ENCODE data around the gene UMODL1. TPM values are rescaled to one million over a fixed set of nuclear protein-coding genes. Genes with fewer than 3 reads are reported as not detected.
A peak's percentile ranks its signal among the peaks of the same experiment; 100 is the strongest.

Gene UMODL1
- total RNA-seq, 2 experiments from 2014 or later: not detected

DNA sequence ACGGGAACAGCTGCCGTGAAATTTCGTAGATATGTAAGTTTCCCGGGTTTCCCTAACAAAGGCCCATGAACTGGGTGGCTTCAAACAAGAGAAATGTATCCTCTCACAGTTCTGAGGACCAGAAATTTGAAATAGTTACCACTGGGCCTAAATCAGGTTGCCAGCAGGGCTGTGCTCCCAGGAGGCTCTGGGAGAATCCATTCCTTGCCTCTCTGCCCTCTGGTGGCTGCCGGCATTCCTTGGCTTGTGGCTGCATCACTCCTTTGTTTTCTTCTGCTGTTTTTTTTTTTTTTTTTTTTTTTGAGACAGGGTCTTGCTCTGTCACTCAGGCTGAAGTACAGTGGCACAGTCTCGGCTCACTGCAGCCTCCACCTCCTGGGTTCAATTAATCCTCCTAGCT is 23.7 kb downstream of the UMODL1 start:
- H3K36me3 Mint-ChIP-seq (ENCODE audit: low read depth): no peaks in the 10 kb centered on the region
- no peak overlapping the region for H3K27ac Mint-ChIP-seq
- H3K4me1 Mint-ChIP-seq: peaks cover 6% of the 10 kb centered on the region
- ATAC-seq (no peak), DNase-seq (no peak)
- CTCF ChIA-PET: interaction anchor here (0.7 to 1.4 kb wide), 2 partner anchors 13 to 21 kb away, joined by 3 to 4 read pairs; no protein-coding TSS in a partner anchor
- H3K9me3 Mint-ChIP-seq (ENCODE audit: low read depth): no peaks in the 10 kb centered on the region
- intact Hi-C loops (cut with DNase I, micrococcal nuclease): no loop called here
- POLR2A ChIA-PET: no interaction called here
- no peak overlapping the region for H3K4me3 Mint-ChIP-seq
- no peaks in the 10 kb centered on the region for H3K27me3 Mint-ChIP-seq

DNA sequence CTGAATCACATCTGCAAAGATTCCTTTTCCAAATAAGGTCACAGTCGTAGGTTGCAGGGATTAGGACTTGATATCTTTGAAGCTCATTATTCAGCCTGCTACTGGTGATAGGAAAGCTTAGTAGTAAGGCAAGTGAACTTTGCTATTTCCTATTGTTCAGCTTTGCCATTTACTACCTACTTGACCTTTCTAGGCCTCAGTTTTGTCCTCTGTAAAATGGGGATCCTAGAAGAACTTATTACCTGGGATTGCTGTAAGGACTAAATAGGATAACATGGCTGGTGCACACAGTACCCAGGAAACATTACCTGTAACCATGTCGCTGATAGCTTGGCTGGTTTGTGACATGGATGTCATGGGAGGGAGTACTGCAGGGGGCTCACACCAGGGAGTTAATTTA is 24.5 kb downstream of the UMODL1 start:
- ChIA-PET CTCF (interaction anchor here (0.8 to 1.3 kb wide), 3 partner anchors 9 to 45 kb away, joined by 3 to 4 read pairs (median 3); no protein-coding TSS in a partner anchor), POLR2A (no interaction called here)
- peaks cover 2% of the 10 kb centered on the region for H3K4me1 Mint-ChIP-seq
- H3K36me3 Mint-ChIP-seq (ENCODE audit: low read depth): no peaks in the 10 kb centered on the region
- H3K27me3 Mint-ChIP-seq: no peaks in the 10 kb centered on the region
- no peak overlapping the region for H3K4me3 Mint-ChIP-seq
- H3K9me3 Mint-ChIP-seq (ENCODE audit: low read depth): no peaks in the 10 kb centered on the region
- DNase-seq (no peak), ATAC-seq (no peak)
- no peak overlapping the region for H3K27ac Mint-ChIP-seq
- intact Hi-C loops (cut with DNase I, micrococcal nuclease): no loop called here

DNA sequence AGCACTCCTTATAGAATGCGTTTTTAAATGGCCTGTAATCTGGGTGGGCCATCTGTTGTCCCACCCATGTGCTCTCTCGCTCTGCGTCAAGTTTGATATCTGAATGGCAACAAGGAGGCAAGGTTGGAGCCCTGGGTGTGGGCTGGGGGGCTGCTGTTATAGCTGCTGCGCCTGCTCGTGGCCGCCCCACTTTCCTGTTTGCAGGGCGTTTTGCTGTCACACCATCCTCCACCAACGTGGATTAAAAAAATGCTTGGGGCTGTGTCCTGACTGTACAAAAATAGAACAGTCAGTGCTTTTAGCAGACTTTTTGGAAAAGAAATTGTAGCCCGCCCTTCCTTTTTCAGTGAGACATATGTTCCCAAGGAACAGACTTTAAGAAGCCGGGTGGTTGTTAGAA is 25.4 kb downstream of the UMODL1 start:
- Mint-ChIP-seq H3K4me1 (peaks cover 2% of the 10 kb centered on the region), H3K4me3 (no peak overlapping the region), H3K27me3 (no peaks in the 10 kb centered on the region), H3K36me3 (ENCODE audit: low read depth) (no peaks in the 10 kb centered on the region), H3K9me3 (ENCODE audit: low read depth) (no peaks in the 10 kb centered on the region), H3K27ac (no peak overlapping the region)
- ChIA-PET CTCF (interaction anchor here (0.6 to 1.3 kb wide), 2 partner anchors 12 to 187 kb away, joined by 4 to 5 read pairs; no protein-coding TSS in a partner anchor), POLR2A (no interaction called here)
- ATAC-seq: no peak
- intact Hi-C loops (cut with DNase I, micrococcal nuclease): no loop called here
- no peak for DNase-seq

DNA sequence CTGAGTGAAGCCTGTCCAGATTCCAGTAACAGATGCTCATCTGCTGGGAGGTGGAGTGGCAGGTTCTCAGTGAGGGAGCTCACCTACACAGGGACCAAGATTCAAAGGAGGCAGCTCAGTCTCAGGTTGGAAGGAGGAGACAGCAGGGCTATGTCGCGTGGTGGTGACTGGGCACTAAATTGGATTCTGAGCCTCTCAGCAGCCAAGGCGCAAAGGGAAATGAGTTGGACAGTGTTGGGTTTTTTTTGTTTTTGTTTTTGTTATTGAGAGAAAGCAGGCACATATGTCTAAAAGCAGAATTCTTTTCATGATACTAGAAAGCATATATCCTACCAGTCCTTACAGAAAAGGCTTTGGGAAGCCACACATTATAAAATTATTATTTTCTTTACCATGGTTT is 26.2 kb downstream of the UMODL1 start:
- ChIA-PET POLR2A (no interaction called here), CTCF (interaction anchor here (2.0 kb wide), 1 partner anchor 11 kb away, joined by 13 read pairs; no protein-coding TSS in a partner anchor)
- H3K9me3 Mint-ChIP-seq (ENCODE audit: low read depth): no peaks in the 10 kb centered on the region
- no peak overlapping the region for H3K4me3 Mint-ChIP-seq
- no peak overlapping the region for H3K27ac Mint-ChIP-seq
- intact Hi-C loops (cut with DNase I, micrococcal nuclease): no loop called here
- DNase-seq (no peak), ATAC-seq (no peak)
- no peaks in the 10 kb centered on the region for H3K27me3 Mint-ChIP-seq
- peaks cover 6% of the 10 kb centered on the region for H3K4me1 Mint-ChIP-seq
- H3K36me3 Mint-ChIP-seq (ENCODE audit: low read depth): no peaks in the 10 kb centered on the region

DNA sequence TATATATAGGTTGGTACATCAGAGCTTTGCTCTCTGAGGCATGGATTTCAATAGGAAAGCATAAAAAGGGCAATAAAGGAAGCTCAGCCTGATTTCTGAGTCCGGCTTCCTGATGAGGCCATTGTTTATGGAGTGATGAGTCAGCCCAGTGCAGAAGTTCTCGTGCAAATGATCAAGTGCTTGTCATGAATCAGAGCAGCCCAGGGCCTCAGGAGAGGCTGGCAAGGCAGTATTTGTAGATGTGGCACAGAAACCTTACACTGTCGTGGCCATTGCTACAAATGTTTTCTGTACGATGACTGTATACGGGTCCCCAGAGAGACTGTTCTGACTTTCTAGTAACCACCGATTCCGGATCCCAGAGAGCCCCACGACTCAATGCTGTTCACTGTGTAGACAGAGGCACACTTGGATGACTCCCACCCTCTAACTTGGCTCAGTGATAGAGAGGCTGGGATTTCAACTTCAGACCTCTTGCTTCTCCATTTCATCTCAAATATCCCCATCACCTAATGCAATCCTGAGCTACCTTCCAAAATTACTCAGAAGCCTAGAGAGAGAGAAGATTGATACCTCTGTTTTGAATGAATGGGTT is 26.8 kb downstream of the UMODL1 start:
- Mint-ChIP-seq H3K4me3 (no peak overlapping the region), H3K4me1 (peaks cover 7% of the 10 kb centered on the region), H3K27ac (no peak overlapping the region), H3K9me3 (ENCODE audit: low read depth) (no peaks in the 10 kb centered on the region), H3K36me3 (ENCODE audit: low read depth) (no peaks in the 10 kb centered on the region), H3K27me3 (no peaks in the 10 kb centered on the region)
- DNase-seq: peak; percentile 32
- ChIA-PET POLR2A (no interaction called here), CTCF (interaction anchor here (2.0 kb wide), 1 partner anchor 10 kb away, joined by 13 read pairs; no protein-coding TSS in a partner anchor)
- intact Hi-C loops (cut with DNase I, micrococcal nuclease): no loop called here
- peak; percentile 87 for ATAC-seq

DNA sequence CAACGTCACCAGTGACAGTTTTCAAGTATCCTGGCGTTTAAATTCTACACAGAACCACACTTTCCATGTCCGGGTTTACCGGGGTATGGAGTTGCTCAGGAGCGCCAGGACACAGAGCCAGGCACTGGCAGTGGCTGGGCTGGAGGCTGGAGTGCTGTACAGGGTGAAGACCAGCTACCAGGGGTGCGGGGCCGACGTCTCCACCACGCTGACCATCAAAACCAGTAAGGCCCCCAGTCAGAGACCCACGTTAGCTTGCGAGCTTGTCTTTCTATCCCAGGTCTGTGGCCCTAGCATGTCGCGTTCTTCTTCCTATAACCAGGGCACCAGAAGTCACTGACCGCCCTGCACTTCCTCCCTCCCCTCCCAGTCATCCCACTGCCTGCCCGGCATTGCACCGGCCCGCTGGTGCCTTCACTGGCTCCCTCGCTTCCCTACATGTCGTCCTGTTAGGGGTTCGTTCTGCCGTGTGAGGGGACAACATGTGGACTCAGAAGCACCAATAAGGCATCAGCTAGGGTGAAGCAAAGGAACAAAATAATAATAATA is 27.9 kb downstream of the UMODL1 start:
- no peak for ATAC-seq
- Mint-ChIP-seq H3K36me3 (ENCODE audit: low read depth) (no peaks in the 10 kb centered on the region), H3K27ac (no peak overlapping the region), H3K27me3 (no peaks in the 10 kb centered on the region), H3K4me1 (peaks cover 7% of the 10 kb centered on the region), H3K9me3 (ENCODE audit: low read depth) (no peaks in the 10 kb centered on the region), H3K4me3 (no peak overlapping the region)
- ChIA-PET CTCF (interaction anchor here (2.0 kb wide), 1 partner anchor 9 kb away, joined by 13 read pairs; no protein-coding TSS in a partner anchor), POLR2A (no interaction called here)
- DNase-seq: no peak
- intact Hi-C loops (cut with DNase I, micrococcal nuclease): no loop called here

DNA sequence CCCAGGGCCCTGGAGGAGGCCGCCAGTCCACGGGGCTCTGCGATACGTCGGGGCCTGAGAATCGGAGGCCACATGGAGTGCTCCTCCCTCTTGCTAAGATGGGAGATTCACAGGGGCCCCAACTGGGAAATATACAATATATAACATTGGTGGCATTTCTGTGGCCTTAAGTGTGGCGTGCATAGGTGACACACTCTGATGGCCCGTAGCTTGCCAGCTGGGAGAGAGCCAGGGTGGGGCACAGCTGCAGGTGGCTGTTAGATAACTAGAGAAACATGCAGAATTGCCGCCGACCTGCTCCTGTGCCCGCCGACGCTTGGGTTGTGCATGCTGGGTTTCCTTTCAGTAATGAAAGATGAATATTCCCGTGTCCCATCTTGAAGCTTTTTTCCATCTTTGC is 30.1 kb downstream of the UMODL1 start:
- CTCF ChIA-PET: interaction anchor here (0.7 to 1.0 kb wide), 2 partner anchors 19 to 818 kb away, joined by 3 read pairs; no protein-coding TSS in a partner anchor
- POLR2A ChIA-PET: no interaction called here
- Mint-ChIP-seq H3K27ac (no peak overlapping the region), H3K36me3 (ENCODE audit: low read depth) (no peaks in the 10 kb centered on the region), H3K4me3 (no peak overlapping the region), H3K4me1 (peaks cover 7% of the 10 kb centered on the region), H3K9me3 (ENCODE audit: low read depth) (no peaks in the 10 kb centered on the region), H3K27me3 (no peaks in the 10 kb centered on the region)
- intact Hi-C loops (cut with DNase I, micrococcal nuclease): no loop called here
- no peak for ATAC-seq
- no peak for DNase-seq

DNA sequence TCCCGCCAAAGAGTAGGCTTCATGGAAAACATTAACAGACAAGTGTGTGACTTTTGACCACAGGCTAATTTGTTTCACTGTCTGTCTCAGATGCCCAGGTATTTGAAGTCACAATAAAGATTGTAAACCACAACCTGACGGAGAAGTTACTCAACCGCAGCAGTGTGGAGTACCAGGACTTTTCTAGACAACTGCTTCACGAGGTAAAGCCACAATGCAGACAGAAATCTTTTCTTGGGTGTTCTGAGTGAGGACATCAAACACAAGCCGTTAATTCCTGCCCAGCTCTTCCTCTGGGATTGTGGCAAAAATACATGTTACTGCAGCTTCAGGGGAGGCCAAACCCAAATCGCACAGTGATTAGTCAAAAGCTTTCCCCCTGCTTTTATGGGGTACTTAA is 31.0 kb downstream of the UMODL1 start:
- ChIA-PET POLR2A (no interaction called here), CTCF (interaction anchor here (0.7 to 2.2 kb wide), 3 partner anchors 18 to 819 kb away, joined by 3 to 6 read pairs (median 3); no protein-coding TSS in a partner anchor)
- peaks cover 9% of the 10 kb centered on the region for H3K4me1 Mint-ChIP-seq
- H3K4me3 Mint-ChIP-seq: no peak overlapping the region
- no peaks in the 10 kb centered on the region for H3K27me3 Mint-ChIP-seq
- no peak overlapping the region for H3K27ac Mint-ChIP-seq
- intact Hi-C loops (cut with DNase I, micrococcal nuclease): no loop called here
- no peaks in the 10 kb centered on the region for H3K9me3 Mint-ChIP-seq (ENCODE audit: low read depth)
- no peaks in the 10 kb centered on the region for H3K36me3 Mint-ChIP-seq (ENCODE audit: low read depth)
- DNase-seq: no peak
- no peak for ATAC-seq

DNA sequence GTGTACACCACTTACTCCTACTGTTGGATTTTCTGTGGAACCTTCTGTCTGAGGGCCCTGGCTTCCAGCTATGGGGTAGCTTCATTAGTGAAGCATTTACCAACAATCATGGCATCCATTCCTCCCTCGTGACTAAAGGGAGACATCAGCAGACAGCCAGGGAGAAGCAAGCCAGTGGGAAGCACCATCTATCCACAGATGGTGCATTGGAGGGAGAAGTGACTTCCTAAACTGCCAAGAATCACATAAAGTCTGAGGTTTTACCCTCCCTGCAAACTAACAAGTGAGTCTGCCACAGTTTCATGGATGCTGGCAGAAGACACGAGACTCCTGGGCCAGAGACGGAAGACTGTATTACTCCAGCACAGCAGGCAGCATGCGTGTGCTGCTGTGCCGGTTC is 31.4 kb downstream of the UMODL1 start:
- H3K4me3 Mint-ChIP-seq: no peak overlapping the region

DNA sequence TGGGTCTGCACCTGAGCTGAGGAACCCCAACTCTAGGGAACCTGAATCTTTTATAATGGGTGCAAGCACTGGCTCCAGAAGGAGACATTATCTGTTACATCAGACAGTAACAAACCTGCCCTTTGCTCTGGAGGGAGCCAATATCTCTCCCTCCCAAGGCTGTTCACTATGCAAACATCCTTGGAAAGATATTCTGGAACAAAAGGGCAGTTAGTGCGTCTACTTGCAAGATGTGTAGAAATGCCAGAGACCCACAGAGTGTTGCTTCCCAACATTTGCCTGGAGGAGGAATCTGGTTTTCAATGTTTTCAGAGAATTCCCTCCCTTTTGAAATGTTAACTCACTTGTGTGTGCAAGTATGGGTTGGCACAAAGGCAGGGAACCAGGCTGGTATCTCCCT is 31.9 kb downstream of the UMODL1 start:
- no peaks in the 10 kb centered on the region for H3K27me3 Mint-ChIP-seq
- ChIA-PET CTCF (interaction anchor here (0.6 to 2.2 kb wide), 3 partner anchors 13 to 286 kb away, joined by 3 to 6 read pairs (median 4); no protein-coding TSS in a partner anchor), POLR2A (no interaction called here)
- H3K4me3 Mint-ChIP-seq: no peak overlapping the region
- H3K4me1 Mint-ChIP-seq: peaks cover 14% of the 10 kb centered on the region
- intact Hi-C loops (cut with DNase I, micrococcal nuclease): no loop called here
- H3K36me3 Mint-ChIP-seq (ENCODE audit: low read depth): no peaks in the 10 kb centered on the region
- ATAC-seq: no peak
- no peak for DNase-seq
- no peaks in the 10 kb centered on the region for H3K9me3 Mint-ChIP-seq (ENCODE audit: low read depth)
- H3K27ac Mint-ChIP-seq: no peak overlapping the region

More for the DNA sequence above, 31.4 kb downstream of the UMODL1 start:
- ChIA-PET CTCF (interaction anchor here (0.6 to 2.2 kb wide), 3 partner anchors 14 to 285 kb away, joined by 3 to 6 read pairs (median 4); no protein-coding TSS in a partner anchor), POLR2A (no interaction called here)
- intact Hi-C loops (cut with DNase I, micrococcal nuclease): no loop called here
- Mint-ChIP-seq H3K27ac (no peak overlapping the region), H3K4me1 (peaks cover 10% of the 10 kb centered on the region), H3K9me3 (ENCODE audit: low read depth) (no peaks in the 10 kb centered on the region), H3K27me3 (no peaks in the 10 kb centered on the region), H3K36me3 (ENCODE audit: low read depth) (no peaks in the 10 kb centered on the region)
- DNase-seq: no peak
- no peak for ATAC-seq

DNA sequence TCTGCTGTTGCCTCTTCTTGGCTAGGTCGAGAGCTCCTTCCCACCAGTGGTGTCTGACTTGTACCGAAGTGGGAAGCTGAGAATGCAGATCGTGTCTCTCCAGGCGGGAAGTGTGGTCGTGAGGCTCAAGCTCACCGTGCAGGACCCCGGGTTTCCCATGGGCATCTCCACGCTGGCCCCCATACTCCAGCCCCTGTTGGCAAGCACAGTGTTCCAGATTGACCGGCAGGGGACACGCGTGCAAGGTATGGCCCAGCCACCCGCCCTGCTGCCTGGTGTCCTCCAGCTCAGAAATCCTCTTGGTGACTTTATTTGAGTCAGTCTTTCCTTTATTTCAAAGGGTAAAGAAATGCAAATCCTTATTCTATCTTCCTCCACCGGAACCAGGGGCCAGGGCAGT is 32.7 kb downstream of the UMODL1 start:
- Mint-ChIP-seq H3K9me3 (ENCODE audit: low read depth) (no peaks in the 10 kb centered on the region), H3K4me1 (peaks cover 16% of the 10 kb centered on the region), H3K27ac (no peak overlapping the region), H3K36me3 (ENCODE audit: low read depth) (no peaks in the 10 kb centered on the region), H3K4me3 (no peak overlapping the region), H3K27me3 (no peaks in the 10 kb centered on the region)
- POLR2A ChIA-PET: no interaction called here
- intact Hi-C loops (cut with DNase I, micrococcal nuclease): no loop called here
- DNase-seq (no peak), ATAC-seq (no peak)
- CTCF ChIA-PET: interaction anchor here (2.2 kb wide), 1 partner anchor 287 kb away, joined by 6 read pairs; no protein-coding TSS in a partner anchor
